NCI-H748 (cell line): Measurements from ENCODE around the gene NETO2.
A peak's percentile ranks its signal among the peaks of the same experiment; 100 is the strongest.

Source experiments
- DNase-seq: peaks from one replicate; lab custom pipeline; 2025; ENCODE audit not compliant: unreplicated experiment; lab: John Stamatoyannopoulos, UW

NETO2 gene

DNA sequence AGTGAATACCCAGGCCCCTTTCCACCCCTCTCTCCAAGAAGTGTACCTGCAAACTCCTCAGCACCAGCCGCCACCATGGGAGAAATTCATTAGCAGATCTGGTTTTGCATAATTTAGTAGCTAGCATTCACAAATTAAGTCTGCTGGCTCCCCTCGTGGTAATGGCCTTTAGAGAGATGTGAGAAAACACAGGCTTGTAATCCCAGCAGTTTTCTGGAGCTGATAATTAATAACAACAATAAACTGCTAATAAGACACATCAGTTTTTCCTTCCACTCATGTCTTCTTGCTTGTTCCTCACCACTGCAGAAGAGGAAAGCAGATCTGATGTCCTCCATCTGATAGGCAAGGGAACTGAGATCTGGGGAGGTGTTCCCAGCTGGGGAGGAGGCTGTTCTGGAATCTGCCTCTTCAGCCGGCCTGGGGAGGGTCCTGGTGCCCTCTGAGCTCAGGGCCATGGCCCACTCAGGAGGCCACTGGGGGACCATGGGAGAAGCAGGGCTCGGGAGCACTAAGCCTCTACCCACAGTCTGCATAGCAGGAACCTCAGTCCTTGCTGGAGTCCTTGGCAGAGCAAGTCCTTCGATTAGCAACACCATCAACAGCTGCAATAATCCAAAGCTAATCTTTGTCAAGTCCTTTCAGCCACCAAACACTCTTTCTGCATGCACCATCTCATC, 96.1 kb downstream of the NETO2 start:
- no peak for DNase-seq

DNA sequence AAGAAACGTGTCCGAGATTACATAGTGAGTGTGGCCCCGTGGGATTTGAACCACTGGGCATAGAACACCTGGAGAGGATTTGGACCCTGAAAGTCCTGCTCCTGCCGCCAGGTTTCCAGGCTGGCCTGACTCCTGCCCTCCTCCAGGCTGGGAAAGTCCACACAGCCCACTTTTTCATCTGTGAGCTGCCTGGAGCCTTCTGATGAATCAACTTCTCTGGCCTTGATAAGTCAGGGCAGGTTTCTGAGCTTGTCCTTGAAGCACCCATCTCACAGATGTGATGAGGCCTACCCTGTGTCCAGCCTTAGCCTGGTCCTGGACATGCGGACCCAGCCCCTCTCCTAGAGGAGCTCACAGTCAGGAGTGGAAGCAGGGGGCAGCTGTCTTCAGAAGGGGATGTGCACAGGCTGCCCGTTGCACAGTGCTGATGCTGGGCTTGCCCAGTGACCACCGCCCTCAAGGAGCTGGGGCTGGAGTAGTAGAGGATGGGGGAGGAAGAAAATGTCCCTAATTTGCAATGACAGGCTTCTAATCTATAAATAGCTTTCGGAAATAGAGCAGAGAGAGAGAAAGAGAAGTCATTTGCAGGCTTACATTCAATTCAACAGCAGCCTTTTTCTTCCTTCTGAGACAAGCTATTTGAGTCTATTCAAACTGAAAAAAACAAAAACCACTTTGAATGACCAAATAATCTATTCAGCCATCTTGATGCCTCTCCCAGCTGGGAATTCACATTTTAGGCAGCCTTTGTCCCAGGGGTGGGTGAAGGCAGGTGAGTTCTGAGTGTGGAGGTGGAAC, 96.8 kb downstream of the NETO2 start:
- no peak for DNase-seq

GRCh38 chr16:47045459-47045858, 98.3 kb downstream of the NETO2 start:
- DNase-seq: no peak

- DNase-seq: no peak
Measured at GRCh38 chr16:47045023-47045422, 98.7 kb downstream of the NETO2 start.

DNA sequence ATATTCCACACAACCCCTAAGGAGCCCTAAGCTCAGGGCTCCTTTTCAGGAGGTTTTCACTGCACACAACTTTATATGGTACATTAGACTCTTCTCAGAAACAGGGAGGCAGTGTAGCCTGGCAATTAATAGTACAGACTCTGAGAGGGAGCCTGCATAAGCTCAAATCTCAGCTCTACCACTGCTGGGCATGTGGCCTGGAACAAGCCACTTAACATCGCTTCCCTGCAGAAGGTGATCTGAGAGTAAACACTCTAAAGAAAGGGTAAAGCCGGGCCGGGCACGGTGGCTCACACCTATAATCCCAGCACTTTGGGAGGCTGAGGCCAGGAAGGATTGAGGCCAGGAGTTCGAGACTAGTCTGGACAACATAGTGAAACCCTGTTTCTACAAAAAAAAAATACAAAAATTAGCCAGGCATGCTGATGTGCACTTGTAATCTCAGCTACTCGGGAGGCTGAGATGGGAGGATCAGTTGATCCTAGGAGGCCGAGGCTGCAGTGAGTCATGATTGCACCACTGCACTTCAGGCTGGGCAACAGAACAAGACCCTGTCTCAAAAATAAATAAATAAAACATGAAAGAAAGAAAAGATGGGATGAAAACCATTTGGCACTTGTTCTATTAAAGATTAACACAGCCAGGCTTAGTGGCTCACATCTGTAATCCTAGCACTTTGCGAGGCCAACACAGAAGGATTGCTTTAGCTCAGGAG, 99.6 kb downstream of the NETO2 start:
- DNase-seq: no peak

- DNase-seq: no peak
Measured at GRCh38 chr16:47043200-47043599, 100.5 kb downstream of the NETO2 start.

GRCh38 chr16:47037746-47038458, 105.8 kb downstream of the NETO2 start:
- DNase-seq: peak; percentile 59

DNA sequence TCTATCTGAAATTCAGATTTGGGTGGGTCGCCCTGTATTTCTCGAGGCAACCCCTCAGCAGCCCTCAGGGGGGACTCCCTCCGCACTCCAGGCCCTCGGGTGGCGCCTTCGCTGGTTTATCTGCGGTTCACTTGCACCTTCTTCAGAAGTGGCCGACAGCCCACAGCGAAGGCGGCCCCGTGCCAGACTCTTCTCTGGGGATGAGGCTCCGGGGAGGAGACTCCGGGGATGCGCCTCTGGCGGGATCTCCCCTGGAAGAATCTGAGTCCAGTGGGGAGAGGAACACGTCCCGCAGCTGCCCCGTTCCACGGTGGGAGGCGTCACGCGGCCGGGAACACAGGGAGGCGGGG, 106.4 kb downstream of the NETO2 start:
- DNase-seq: no peak

DNA sequence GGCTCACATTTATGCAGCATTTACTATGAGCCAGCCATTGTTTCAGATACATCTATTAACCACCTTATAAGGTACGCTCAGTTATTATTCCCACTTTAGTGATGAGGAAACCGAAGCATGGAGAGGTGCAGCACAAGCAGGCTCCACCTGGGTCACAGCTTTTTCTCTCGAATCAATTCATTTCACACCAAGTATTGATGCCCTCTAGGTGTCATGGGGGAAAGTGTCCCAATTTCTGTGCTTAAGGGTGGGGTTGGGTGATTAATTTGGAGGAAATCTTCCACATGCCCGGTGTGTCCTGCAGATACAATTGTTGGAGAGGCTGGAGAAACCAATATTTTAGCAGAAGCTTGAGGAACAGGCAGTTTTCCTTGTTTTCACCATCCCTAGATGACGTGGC, 107.5 kb downstream of the NETO2 start:
- no peak for DNase-seq

- DNase-seq: no peak
Measured at GRCh38 chr16:47035436-47035835, 108.3 kb downstream of the NETO2 start.

DNA sequence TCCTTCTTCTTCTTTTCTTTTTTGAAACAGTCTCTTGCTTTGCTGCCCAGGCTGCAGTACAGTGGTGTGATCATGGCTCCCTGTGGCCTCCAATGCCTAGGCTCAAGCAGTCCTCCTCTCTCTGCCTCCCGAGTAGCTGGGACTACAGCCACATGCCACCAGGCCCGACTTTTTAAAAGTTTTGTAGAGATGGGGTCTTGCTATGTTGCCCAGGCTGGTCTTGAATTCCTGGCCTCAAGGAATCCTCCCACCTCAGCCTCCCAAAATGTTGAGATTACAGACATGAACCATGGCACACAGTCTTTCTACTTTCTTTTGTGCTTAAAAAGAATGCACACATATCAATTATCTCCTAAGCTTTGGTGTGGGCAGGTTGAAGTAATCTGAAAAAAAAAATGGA, 109.3 kb downstream of the NETO2 start:
- DNase-seq: no peak

DNA sequence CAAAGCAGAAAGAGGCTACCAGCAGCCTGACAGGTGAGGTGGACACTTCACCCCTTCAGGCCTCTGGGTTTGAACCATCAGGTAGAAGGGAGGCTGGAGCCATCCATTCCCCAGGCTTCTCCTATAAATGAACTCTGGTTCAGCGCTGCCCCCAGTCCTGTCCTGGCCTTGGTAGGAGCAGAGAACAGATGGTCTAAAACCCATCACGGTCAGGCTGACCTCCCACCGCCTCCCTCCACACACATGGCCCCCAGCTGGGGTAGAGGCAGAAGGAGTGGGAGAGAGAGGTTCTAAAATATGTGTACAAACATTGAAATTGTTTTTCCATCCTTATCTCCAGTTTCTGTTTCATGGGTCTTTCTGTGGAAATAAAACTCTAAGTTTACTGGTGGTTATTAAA, 110.6 kb downstream of the NETO2 start:
- no peak for DNase-seq

DNA sequence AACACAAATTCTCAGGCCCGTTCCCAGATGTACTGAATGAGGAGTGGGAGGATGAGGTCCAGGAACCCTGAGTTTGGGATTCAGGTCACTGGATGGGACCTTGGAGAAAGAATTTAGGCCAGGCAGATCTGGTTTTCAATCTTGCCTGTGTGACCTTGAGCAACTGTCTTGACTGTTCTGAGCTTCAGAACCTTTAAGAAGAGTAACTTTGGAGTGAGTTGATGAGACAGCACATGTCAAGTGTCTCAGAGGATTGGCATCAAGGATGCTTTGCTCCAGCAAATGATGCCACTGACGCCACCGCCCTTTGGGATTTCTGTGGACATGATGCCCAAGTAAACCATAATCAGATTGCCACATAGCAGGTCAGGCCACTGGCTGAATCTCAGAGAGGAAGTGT, 114.0 kb downstream of the NETO2 start:
- no peak for DNase-seq

DNA sequence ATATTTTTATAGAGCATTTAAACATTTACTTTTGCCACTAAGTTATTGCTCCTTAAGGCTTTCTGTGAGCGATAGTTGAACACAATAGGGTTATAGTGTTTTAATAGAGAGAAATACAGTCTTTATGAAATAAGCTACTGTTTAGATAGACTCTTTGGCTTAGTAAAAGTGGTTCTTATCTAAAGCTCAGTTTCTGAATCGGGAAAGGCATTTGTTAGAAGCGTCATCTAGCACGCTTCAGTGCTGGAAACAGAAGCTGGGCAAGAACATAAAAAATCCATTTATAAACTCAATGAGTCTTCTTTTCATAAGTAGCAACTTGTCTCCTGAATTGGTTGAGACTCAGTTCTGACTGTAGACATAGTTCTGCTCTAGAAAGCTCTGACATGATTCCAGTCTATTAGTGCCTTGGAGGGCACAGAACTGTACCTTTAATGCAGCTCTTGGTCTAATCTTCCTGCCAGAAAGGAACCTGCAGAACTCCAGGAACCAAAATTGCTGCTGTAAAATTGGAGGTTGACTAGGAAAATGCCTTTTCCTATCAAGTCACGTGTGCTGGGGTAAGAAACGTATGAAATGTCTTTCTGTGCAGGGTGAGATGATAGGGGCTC, 114.9 kb downstream of the NETO2 start:
- DNase-seq: no peak
